ENCODE results near the gene DNAH6. TPM values are rescaled to one million over a fixed set of nuclear protein-coding genes. Genes with fewer than 3 reads are reported as not detected.
"Not testable (repeated sequence)": the region's sequence is repeated elsewhere in the genome, so short reads cannot be mapped to it uniquely, and the experiment has no call there.

The DNAH6 gene, protein sequence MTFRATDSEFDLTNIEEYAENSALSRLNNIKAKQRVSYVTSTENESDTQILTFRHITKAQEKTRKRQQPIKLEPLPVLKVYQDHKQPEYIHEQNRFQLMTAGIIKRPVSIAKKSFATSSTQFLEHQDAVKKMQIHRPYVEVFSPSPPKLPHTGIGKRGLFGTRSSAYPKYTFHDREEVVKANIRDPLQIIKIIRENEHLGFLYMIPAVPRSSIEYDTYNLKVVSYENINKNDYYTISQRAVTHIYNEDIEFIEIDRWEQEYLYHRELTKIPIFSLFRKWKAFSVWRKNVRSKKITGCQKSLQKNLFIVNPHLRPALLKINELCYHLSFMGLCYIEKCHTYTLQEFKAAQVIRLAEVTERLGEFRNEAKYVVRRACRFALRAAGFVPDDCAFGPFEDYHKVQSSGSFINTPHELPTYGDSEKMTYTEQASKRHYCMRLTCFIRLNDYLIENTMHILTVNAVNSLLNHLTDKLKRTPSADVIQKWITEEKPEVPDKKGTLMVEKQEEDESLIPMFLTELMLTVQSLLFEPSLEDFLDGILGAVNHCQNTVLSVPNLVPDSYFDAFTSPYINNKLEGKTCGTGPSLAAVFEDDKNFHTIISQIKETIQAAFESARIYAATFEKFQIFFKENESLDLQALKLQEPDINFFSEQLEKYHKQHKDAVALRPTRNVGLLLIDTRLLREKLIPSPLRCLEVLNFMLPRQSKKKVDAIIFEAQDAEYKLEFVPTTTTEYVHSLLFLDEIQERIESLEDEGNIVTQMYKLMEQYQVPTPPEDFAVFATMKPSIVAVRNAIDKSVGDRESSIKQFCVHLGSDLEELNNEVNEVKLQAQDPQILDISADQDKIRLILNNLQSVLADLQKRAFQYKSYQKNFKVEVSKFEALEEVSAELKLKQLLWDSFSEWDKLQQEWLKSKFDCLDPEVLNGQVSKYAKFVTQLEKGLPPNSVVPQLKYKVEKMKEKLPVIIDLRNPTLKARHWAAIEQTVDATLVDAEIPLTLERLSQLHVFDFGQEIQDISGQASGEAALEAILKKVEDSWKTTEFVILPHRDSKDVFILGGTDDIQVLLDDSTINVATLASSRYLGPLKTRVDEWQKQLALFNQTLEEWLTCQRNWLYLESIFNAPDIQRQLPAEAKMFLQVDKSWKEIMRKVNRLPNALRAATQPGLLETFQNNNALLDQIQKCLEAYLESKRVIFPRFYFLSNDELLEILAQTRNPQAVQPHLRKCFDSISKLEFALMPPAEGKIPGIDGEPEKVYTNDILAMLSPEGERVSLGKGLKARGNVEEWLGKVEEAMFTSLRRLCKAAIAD (N-terminal part only)
- total RNA-seq: 0.08 TPM
- long read RNA-seq: 0 reads

DNA sequence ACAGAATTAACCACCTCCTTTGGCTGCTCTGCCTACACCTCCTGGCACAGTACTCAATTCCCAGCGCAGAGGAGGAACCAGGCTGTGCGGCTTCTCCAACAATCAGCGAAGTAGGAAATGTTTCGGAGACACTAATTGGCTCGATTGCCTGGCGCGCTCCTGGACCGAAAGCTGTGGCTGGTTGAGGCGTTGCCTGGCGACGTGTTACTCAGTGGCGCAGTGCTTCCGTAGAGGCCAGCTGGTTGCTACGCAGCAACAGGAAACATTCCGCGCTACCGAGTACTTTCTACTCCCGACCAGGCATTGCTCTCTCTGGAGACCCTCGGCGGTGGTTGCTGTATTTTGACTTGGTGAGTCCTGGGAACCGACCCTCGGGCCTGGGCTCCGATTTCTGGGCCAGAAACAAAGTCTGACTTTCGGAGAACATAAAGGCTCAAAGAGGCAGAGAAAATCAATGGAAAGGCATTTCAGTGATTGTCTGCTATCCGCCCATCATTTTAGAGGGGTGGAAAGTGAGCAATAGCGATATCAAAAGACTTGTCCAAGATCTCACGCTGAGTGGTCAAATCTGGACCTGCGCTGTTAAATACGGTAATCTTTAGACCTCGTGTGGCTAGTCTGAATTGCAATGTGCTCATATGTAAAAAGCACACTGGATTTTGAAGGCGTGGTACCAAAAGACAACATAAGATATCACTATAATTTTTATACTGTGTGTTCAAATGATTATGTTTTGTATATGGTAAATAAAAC, at the start of gene DNAH6:
Gene DNAH6, plus strand, starts transcription at position 265 of the 753 bp plus-strand sequence. CDS start 1,329 bp downstream, outside the sequence.
- DNase-seq (peak; percentile 95), ATAC-seq (ENCODE audit: poor library complexity) (peak; percentile 100)
- intact Hi-C loops (cut with DNase I): no loop called here

- ATAC-seq (ENCODE audit: poor library complexity) (no peak), DNase-seq (no peak)
- intact Hi-C loops (cut with DNase I): no loop called here
Measured at GRCh38 chr2:84467389-84467788, 48.9 kb upstream of the DNAH6 start.

- DNase-seq; intact Hi-C loops (cut with DNase I); ATAC-seq (ENCODE audit: poor library complexity): not testable (repeated sequence)
Measured at GRCh38 chr2:84472423-84472822, 43.9 kb upstream of the DNAH6 start.

DNA sequence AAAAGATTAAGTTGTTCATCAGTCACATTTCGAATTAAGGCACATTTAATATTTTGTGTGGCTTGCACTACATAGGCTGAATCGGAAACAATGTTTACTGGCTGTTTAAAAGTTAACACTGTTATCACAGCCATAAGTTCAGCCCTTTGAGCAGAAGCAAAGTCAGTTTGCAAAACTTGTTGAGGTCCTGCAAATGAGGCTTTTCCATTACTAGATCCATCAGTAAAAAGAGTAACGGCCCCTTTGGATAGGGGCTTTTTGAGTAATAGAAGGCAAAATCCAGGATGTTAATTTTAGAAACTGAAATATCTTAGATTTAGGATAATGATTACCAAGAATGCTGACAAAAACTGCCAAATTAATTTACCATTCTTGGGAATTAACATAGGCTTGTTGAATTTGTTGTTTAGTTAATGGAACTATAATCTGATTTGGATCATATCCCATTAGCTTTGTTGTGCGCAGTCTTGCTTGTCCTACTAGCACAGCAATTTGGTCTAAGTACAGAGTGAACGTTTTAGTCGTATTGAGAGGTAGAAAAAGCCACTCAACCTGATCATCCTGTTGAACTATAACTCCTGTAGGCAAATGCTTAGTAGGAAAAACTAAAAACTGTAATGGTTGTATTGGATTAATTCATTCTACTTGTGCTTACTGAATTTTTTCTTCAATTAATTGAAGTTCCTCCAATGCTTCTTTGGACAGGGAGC, 43.3 kb upstream of the DNAH6 start:
- ATAC-seq (ENCODE audit: poor library complexity) (no peak), DNase-seq (no peak)
- intact Hi-C loops (cut with DNase I): no loop called here

DNA sequence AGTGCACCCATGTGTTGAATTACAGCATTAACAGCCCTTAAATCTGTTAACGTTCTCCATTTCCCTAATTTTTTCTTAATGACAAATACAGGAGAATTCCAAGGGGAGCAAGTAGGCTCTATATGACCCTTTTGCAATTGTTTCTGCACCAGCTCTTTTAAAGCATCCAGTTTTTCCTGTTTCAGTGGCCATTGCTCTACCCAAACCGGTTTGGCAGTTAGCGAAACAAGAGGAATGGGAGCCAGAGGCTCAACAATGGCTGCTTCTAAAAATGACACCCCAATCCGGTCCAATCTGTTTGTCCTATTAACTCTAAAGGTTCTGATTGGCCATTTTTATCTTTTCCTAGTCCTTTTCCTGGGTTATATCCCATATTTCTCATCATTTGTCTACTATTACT, 42.1 kb upstream of the DNAH6 start:
- intact Hi-C loops (cut with DNase I): no loop called here
- ATAC-seq (ENCODE audit: poor library complexity): no peak

GRCh38 chr2:84477886-84478285, 38.4 kb upstream of the DNAH6 start:
- ATAC-seq (ENCODE audit: poor library complexity) (no peak), DNase-seq (no peak)
- intact Hi-C loops (cut with DNase I): no loop called here

More for the DNA sequence above, 42.1 kb upstream of the DNAH6 start:
- no peak for DNase-seq

GRCh38 chr2:84478867-84479266, 37.4 kb upstream of the DNAH6 start:
- ATAC-seq (ENCODE audit: poor library complexity) (no peak), DNase-seq (no peak)
- intact Hi-C loops (cut with DNase I): no loop called here

DNA sequence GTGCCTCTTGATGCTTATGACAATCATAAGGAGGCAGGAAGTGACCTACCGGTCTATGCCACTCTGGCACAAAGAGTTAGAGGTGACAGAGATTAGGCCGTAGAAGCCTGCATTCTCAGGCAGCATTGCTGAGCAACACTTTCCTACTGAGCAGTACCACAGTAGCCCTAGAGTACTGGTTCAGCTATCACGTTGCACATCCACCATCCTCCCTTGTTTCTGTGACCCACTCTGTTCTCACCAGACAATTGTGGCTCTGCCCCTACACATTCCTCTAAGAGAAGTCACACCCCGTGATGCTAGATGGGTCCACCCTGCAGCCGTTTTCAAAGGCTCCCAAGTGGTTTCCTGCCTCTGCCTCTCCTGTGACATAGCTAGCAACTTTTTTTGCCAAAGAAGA, 34.6 kb upstream of the DNAH6 start:
- intact Hi-C loops (cut with DNase I): no loop called here
- no peak for DNase-seq
- no peak for ATAC-seq (ENCODE audit: poor library complexity)

DNA sequence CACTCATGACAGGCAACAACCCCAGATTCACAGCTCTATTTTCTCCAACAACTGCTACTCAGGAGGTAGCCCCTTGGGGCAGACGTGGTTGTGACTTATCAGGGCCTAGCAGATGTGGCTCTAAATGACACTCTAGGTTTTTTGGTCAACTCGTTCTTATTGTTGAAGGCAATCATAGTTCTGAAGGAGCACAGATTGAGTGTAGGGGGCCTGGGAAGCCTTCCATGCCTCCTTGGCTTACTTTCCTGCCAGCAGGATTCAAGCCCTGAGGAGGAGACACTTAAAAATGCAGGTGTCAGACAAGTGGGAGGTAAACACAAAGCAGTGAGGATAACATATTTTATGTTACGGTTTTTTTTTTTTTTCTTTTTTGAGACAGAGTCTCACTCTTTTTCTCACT, 33.7 kb upstream of the DNAH6 start:
- DNase-seq: no peak
- intact Hi-C loops (cut with DNase I): no loop called here
- no peak for ATAC-seq (ENCODE audit: poor library complexity)

- intact Hi-C loops (cut with DNase I): no loop called here
- DNase-seq (no peak), ATAC-seq (ENCODE audit: poor library complexity) (no peak)
Measured at GRCh38 chr2:84483320-84483719, 33.0 kb upstream of the DNAH6 start.

DNA sequence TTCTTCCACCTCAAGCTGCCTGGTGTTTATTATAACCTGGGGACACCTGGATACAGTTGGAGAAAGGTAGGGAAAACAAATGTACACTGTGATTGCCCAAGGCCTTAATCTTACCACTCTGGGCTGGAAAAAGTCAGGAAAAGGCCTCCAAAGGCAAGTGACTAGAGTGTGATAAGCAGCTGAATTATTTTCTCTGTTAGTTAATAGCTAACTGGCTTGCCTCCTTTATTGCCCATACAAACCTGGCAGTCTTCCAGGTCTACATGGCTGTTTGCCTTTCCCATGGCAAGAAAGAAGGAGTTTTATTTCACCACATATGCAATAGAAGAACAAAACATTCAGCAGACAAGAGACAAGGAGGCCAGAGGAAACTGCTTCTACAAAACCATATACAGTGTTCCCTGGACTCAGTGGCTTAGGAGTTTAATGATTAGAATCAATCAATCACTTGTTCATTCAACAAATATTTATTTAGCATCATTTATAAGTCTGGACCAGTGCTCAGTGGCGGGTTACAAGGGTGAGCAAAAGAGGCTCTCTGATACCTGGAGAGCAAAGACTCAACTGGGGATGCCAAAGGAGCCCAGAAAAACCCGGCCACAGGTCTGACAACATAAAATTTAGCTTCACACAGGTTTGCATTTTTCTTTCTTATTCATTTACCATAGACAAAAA, 29.7 kb upstream of the DNAH6 start:
- ATAC-seq (ENCODE audit: poor library complexity): peak; percentile 26

GRCh38 chr2:84487298-84487996, 28.9 kb upstream of the DNAH6 start:
- ATAC-seq (ENCODE audit: poor library complexity): peak; percentile 82
- no peak for DNase-seq
- intact Hi-C loops (cut with DNase I): no loop called here

More for the DNA sequence above, 29.7 kb upstream of the DNAH6 start:
- no peak for DNase-seq
- intact Hi-C loops (cut with DNase I): no loop called here

- intact Hi-C loops (cut with DNase I): no loop called here
- ATAC-seq (ENCODE audit: poor library complexity) (no peak), DNase-seq (no peak)
Measured at GRCh38 chr2:84491256-84491655, 25.0 kb upstream of the DNAH6 start.

DNA sequence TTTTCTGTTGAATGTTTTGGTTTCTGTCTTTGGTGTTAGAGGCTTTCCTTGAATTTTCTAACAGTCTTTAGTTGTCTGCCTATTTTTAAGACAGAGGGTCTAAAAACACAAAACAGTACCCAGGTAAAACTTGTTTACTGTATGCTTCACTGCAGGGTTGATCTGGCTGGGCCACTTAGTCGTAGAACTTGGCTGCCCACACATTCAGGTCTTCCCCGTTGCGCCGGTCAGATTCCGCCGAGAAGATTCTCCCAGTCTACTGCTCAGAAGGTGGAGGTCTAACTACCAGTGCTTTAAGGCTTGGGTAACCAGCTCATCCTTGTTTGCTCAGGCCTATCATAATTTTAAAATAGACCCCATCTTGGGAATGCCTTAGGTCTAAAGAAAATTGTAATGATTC, 24.6 kb upstream of the DNAH6 start:
- ATAC-seq (ENCODE audit: poor library complexity): no peak
- DNase-seq: no peak
- intact Hi-C loops (cut with DNase I): no loop called here

- intact Hi-C loops (cut with DNase I): no loop called here
- no peak for ATAC-seq (ENCODE audit: poor library complexity)
- DNase-seq: no peak
Measured at GRCh38 chr2:84492571-84492970, 23.7 kb upstream of the DNAH6 start.

DNA sequence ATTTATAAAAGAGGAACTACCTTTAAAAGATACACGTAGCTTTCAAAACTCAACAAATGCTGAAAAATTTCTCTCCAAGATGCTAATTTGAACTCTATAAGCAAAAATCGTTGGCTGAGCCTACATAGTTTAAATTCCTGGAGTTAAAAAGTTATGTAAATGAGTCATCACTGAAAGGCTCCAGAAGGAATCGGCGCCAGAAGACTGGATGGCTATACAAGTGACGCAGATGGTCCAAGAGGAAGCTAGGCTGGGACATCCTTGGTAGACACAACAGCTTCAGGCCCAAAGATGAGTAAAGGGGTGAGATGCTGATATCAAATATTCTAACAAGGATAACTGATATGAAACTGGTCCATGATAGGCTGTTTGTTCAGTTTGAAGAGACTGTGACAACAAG, 22.8 kb upstream of the DNAH6 start:
- intact Hi-C loops (cut with DNase I): no loop called here

DNA sequence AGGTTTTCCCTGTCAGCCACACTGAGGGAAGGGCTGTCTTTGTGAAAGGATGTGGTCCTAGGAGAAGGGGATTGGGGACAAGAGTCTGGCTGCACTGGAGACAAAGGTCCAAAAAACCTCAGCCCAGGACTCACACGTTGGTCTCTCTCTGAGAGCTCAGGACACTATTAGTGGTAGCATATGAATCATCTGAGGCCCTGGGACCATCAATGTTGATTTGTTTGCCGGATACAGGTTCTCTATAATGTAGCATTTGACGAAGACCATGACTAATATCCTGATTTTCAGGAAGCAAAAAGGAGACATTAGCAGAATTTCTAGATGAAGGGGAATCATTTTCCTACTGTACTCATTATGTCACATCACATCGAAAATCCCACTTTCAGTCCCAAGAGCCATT, 22.2 kb upstream of the DNAH6 start:
- no peak for DNase-seq
- intact Hi-C loops (cut with DNase I): no loop called here
- ATAC-seq (ENCODE audit: poor library complexity): no peak

More for the DNA sequence above, 22.8 kb upstream of the DNAH6 start:
- DNase-seq (no peak), ATAC-seq (ENCODE audit: poor library complexity) (no peak)
